Stromal cell of bone marrow (primary cell): ENCODE data around the gene UBE2E1.
"Not testable (repeated sequence)": the region's sequence is repeated elsewhere in the genome, so short reads cannot be mapped to it uniquely, and the experiment has no call there.

ENCODE experiments used
- DNase-seq: peaks from one replicate; pipeline ENCODE4 v3.0.0-alpha.2; 2012; ENCODE audit warnings: low read depth

Gene UBE2E1

DNA sequence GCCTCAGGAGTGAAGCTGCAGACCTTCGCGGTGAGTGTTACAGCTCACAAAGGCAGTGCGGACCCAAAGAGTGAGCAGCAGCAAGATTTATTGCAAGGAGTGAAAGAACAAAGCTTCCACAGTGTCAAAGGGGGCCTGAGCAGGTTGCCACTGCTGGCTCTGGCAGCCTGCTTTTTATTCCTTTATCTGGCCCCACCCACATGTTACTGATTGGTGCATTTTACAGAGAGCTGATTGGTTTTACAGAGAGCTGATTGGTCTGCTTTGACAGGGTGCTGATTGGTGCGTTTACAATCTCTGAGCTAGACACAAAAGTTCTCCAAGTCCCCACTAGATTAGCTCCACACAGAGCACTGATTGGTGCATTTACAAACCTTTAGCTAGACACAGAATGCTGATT is 76.2 kb downstream of the UBE2E1 start:
- DNase-seq = not testable (repeated sequence)

DNA sequence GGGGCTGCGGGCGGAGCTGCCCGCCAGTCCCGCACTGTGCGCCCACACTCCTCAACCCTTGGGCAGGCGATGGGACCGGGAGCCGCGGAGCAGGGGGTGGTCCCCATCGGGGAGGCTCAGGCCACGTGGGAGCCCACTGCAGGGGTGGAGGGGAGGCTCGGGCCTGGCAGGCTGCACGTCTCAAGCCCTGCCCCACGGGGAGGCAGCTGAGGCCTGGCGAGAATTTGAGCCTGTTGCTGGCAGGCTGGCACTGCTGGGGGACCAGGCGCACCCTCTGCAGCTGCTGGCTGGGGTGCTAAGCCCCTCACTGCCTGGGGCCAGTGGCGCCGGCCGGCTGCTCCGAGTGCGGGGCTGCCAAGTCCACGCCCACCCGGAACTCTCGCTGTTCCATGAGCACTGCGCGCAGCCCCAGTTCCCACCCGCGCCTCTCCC is 76.7 kb downstream of the UBE2E1 start:
- DNase-seq = no peak

DNA sequence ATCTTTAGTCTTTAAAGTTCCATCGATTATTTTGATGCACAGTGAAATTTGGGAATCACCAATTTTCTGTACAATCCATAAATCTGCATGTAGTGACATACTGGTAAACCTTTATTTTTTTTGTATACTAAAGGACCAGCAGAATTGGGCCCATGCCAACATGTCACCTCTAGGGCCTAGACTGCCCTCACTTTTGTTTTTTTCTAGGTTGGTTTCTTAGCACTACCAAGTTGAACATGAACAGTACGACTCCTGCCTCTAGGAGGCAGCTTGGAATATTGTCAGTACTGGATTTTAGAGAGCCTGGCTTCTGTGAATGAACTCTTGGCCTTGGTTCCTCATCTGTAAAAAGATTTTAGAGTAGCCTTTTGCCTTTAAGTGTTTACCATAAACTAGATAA is 78.7 kb downstream of the UBE2E1 start:
- no peak for DNase-seq

DNA sequence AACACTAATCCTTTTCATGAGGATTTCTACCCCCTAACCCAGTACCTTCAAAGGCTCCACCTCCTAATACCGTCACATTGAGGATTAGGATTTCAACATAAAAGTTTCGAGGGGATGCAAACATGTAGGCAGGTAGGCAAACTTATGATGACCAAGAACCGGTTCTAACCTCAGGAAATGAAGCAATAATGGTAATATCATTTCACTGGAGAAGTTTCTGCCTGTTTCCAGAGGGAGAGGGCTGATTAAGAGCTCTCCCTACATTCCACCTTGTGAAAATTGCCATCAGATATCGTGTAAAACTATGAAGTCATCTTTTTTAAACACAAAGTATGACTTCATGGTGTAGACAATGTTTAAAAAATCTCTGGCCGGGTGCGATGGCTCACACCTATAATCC is 79.5 kb downstream of the UBE2E1 start:
- DNase-seq = no peak

DNA sequence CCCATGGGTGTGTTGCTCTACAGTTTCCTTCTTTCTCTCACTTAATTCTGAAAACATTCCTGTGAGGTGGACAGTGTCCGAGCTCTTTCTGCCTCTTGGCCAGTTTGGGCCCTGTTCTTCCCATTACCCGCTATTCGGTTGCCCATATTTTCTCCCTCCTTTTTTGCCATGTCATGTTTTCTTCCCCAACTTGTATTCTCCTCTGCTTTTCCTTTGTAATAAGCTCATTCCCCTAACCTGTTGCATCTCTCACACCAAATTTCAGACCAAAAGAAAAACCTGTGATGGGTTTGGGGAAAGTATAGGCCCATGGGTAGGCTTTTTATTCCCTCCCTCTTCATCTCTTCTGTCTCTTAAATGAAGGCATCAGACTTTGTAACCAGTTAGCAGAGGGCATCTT is 80.6 kb downstream of the UBE2E1 start:
- DNase-seq = no peak

DNA sequence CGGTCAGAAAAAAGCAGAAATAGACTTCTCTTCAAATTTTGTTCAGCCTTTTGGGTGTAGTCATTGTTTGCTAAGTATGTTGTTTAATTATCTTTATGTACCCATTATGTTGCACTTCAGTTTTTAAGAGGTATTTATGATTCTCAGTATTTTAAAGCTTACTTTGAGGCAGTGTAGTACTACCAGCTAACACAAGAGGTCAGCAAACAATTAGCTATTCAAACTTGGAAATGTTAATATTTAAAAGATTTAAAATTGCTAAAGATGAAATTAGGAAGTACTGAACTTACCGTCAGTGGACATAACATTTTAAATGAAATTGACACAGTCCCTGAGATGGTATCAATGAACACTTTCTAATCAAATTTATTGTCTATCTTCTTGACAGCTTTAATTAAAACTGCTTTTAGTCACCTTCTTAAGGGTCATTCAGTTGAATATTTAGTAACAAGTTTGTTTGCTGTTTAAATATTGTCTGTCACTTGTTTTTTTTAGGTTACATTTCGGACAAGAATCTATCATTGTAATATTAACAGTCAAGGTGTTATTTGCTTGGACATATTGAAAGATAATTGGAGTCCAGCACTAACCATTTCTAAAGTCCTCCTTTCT is 83.0 kb downstream of the UBE2E1 start:
- DNase-seq = peak; percentile 13

DNA sequence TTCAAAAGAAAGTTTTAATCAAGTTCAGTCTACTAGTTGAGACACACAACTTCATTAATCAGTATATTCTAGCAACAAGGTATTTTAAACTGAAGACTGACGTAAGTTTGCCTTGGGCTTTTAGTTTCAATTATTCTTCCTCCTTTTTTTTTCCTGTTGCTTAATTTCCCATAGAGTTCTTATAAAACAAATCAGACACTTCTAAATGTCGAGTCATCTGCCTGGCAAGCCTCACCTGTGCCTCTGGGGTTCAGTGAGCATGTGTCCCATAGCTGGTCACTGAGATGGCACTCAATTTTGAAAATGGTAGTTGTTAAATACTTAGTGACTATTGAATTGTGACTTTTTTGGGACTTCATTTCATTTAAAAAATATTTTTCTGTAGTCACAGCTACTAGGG is 83.6 kb downstream of the UBE2E1 start:
- DNase-seq = no peak

DNA sequence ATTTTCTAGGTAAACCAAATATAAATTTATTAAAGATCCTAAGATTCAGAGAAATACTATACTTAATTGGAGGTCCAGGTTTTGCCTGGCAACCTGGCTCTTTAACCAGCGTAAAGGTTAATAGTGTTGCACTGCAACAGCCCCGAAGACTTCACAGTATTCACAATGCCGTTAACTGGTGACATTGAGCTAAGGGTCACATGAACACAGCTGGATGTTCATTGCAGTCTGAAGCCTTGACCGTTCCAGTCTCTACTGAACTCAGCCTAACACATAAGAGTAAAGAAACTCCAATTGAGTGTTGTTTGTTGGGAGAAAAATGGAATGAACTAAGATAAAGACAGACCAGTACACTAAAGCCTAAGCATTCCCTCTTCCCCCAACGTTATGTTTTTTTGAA is 84.2 kb downstream of the UBE2E1 start:
- no peak for DNase-seq

DNA sequence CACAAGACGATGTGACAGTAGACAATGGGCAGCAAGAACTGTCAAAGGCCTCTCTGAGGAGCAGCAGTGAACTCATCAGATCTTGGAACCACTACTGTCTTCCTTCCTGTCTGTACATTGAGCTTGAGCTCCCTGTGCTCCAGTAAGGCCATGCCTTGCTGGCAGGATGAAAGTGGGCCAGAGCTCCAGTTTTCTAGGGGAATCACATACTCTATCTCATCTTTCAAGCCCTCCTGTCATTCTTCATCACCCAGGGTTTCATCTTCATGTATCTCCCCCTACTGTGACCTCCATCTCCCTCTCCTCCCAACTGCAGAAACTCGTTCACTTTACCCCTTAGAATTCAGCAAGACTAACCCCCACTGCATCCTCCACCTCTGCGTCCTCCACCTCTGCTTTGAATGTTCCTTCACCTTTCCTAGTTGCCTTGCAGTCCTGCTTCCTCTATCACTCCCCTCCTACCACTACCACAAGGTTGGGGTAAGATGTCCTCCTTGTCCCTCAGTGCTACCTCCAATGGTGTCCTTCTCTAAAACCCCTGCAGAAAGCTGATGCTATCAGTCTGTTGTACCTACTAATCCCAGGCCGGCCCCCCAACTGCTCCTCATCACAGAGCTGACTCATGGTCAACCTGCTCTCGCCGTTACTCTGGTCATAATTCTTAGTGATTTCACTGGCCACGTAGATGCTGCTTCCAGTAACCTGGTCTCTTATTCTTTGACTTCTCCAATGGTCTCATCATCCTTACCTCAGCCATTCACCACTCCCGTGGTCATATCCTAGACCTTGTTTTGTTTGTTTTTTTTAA is 88.7 kb downstream of the UBE2E1 start:
- no peak for DNase-seq

DNA sequence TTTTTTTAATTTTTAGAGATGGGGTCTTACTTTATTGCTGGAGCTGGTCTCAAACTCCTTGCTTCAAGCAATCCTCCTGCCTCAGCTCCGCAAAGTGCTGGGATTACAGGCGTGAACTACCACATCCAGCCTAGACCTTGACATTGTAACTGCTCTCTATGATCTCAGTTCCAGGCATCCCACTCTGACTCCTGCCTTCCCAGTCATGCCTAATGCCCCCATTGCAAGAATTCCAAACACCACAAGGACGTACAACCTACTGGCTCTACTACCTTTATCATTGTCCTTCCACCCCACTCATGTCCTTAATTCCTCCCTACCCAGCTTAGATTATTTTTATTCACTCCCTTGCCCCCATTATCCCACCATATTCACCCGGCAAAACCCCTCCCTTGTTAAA is 89.4 kb downstream of the UBE2E1 start:
- no peak for DNase-seq

DNA sequence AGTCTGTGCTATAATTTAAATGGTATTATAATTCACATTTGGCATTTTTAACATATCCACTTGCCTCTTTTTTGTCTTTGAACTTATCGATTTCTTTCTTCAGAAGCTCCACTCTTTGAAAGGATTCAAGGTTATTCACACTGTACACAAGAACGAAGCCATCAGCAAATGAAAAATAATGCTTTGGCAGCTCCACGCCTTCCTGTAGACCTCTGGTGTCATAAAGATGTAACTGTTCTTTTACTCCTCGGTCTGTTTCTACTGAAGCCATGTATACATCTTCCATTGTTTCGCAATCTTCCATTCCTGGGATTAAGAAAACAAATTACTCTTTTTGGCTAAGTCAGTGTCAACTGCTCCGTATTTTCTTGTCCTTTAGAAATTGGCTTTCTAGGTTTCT is 95.0 kb downstream of the UBE2E1 start:
- no peak for DNase-seq

DNA sequence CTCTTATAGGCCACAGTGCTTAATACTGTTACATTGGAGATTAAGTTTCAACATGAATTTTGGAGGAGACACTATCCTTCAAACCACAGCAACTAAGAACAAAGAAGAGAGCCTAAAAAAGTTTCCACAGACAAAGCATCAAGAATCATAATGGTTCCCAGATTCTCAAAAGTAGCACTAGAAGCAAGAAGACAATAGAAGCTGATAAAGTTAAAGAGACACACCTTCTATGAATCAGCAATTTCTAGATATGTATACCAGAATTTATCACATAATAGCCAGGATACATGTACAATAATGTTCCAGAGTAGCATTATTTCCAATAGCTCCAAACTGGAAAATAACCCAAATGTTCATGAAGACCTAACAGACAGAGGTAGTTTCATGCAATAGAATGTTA is 98.8 kb downstream of the UBE2E1 start:
- DNase-seq = no peak

DNA sequence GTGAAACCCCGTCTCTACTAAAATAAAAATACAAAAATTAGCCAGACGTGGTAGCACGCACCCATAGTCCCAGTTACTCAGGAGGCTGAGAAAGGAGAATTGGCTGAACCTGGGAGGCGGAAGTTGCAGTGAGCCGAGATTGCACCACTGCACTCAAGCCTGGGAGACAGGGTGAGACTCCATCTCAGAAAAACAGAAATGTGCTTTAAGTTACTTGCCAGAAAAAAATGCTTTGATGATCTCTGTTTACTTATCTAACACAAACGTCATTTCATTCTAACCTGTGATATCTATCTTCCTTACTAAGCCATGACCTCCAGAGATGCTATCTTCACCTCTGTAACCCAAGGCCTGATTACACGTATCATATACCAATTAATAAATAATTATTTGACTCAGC is 103.6 kb downstream of the UBE2E1 start:
- DNase-seq = no peak

DNA sequence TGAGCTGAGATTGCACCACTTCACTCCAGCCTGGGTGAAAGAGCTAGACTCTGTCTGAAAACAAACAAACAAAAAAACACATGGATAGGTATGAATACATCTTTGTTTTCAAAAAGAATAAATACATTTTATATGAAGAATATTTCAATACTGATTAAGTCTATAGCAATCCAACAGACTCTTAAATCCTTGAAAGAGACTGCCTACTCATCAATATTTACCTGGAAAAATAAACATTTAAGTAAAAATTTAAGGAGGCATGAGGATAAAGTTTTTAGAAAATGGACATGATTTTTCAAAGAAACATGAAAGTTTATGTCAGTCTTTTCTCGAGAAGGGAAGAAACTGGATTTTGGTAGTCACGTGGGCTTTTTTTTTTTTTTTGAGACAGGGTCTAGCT is 105.6 kb downstream of the UBE2E1 start:
- no peak for DNase-seq

DNA sequence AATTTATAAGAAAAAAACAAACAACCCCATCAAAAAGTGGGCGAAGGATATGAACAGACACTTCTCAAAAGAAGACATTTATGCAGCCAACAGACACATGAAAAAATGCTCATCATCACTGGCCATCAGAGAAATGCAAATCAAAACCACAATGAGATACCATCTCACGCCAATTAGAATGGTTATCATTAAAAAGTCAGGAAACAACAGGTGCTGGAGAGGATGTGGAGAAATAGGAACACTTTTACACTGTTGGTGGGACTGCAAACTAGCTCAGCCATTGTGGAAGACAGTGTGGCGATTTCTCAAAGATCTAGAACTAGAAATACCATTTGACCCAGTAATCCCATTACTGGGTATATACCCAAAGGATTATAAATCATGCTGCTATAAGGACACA is 106.6 kb downstream of the UBE2E1 start:
- DNase-seq = not testable (repeated sequence)

DNA sequence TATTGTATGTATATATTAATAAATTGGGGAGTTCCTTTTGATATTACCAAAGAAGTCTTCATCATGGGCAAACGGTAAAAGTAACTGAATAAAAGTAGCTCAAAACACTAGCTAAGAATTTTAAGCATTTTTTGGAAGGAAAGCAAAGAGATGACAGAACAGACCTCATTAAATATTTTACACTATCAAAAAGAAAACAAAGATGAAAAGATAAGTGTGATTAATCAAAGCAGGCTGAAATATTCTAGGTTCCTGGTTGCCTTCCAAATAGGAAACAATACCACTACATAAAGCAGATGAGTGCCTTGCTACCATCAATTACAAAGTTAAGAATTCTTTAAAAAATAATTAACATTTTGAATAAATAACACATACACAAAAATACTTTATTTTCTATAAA is 107.4 kb downstream of the UBE2E1 start:
- DNase-seq = no peak

DNA sequence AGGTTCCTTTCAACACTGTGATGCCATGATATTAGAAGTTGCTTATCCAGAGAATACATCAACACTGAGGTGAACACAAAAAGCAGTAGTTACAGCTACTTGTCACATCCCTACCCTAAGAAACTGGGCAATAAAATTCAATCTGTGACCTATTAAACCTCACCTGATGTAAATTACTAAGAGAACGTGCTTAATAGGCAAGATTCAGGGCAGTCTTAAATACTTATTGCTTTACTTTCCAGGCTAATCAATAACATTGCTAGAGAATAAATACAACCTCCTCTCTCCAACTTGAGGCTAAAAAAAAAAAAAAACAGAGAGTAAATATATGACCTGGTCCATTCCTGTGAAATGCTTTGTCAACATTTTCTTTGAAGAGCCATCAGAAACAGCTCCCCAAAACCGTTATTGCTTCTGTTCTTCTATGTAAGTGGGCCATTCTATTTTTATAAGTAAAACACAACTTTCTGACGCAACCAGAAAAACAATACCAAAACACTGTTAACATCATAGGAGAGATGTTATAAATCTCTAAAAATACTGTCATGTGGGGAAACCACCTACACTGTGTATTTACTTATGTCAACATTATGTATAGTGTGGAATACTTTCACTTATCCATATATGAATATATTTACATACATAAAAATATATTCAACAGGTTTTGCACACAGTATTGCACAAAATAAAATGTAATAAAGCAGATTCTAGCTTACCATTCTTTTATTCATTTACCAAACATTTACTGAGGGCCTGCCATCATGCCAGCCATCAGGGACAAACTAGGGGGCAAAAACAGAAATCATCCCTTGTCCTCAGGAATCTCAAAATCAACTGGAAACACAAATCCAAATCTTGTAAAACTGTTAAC is 108.4 kb downstream of the UBE2E1 start:
- DNase-seq = no peak

DNA sequence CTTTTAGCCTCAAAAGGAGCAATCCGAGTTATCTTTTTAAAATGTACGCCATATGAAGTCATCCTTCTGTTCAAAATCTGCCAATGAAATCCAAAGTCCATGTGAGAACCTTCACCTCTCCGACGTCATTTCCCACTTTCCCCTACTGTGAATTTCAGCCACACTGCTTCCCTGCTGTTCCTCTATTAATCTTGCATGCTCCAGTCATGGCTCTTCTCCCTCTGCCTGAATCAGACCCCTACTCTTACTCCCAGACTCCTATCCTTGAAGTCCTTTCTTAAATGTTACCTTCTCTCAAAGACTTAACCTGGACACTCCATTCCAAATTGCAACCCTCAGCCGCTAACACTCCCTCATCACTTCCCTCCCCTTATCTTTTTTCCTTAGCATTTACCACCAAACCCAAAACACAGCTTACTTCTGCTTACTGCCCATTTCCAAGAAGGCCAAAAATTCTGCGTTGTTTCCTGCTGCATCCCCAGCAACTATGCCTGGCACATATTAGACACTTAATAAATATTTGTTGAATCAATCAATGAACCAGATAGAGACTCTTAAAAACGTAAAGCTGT is 109.9 kb downstream of the UBE2E1 start:
- DNase-seq = peak; percentile 16

DNA sequence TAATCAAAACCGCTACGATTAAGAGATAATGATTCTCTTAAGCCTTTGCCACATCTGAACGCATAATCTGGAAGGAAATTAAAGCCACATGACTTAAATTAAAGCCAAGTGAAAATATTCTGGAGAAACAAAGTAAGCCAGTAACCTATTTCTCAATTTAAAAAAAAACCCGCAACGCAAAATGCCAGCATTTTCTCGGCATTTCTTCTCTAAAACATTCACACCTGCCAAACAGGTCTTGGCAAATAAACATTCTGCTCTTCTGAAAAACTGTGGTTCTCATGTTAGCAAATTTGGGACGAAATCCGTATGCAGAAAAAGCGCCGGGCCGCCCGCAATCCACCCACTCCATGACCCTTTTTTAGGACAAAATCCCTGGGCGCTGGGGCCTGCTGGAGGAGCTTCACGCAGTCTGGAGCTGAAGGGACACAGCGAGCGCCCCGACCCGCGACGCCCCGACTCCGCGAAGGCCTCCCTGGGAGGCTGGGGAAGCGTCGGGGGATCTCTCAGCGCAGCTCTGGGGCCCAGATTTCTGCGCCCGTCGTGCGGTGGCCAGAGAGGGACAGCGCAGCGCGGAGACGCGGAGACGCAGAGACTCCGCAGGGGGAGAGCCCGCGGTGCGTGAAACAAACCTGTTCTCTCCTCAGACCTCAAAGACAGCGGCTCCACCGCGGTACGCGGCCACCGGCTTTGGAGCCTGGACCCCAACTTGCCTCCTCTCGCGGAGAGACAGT is 110.6 kb downstream of the UBE2E1 start:
- DNase-seq = peak; percentile 17

DNA sequence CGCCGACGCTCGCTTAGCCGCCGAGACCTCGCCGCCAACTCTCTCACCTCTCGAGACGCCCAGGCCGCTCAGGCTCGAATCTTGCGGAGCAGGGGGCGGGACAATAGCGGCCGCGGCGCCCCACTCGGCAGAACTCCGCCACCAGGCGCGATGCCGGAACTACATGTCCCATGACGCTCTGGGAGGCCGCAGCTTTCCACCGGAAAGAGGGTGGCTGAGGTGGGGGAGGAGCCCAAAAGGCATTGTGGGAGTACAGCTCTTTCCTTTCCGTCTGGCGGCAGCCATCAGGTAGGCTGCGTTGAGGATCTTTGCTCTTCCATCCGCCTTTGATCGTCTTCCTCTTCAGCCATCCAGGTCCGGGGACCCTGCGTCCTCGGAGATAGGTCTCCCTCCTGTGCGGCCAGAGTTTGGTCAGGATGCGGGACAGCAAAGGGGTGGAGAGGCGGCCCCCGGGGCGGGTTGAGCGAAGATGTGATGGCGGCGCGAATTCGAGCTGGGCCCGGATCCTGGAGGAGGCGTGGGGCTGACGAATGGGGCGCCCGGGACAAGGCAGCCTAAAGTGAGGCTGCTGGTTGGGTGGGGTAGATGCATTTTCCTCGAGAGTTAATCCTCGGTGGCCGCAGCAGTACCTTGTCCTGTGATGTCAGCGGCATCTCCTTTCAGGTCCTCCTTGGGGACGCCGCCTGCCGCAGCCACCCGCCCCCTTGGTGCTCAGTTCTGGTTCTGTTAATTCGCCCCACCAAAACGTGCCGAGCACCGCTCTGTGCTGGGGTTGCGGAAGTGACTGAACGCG is 111.3 kb downstream of the UBE2E1 start, which contains the start of the genes NKIRAS1 and RPL15:
NKIRAS1 (minus strand) TSS at position 105 of the 793 bp plus-strand sequence. CDS start 6,086 bp downstream, outside the sequence.
RPL15 (plus strand) TSS at position 247 of the 793 bp plus-strand sequence. CDS start 728 bp downstream, outside the sequence.
- DNase-seq = peak; percentile 94
